Measurements from ENCODE around the gene ITPA. TPM values are rescaled to one million over a fixed set of nuclear protein-coding genes. Genes with fewer than 3 reads are reported as not detected.

Gene ITPA
- total and polyA plus RNA-seq, 2 of the 4 experiments (the other 2 are of a cell fraction) = 32.4 to 49.0 TPM

GRCh38 chr20:3224681-3225421 lies 15.6 kb downstream of the ITPA start:
- H4K20me1 ChIP-seq (ENCODE audit: insufficient read depth, low read length) = no peaks in the 10 kb centered on the region
- H3K36me3 ChIP-seq (ENCODE audit: control insufficient read depth, insufficient read depth, low read length) = peaks cover 26% of the 10 kb centered on the region
- no peaks in the 10 kb centered on the region for H3K4me1 ChIP-seq (ENCODE audit: control insufficient read depth, insufficient read depth, low read length)
- intact Hi-C loops (cut with micrococcal nuclease) (no loop called here), dilution Hi-C loops (cut with HindIII; ENCODE audit: low sequenced_read_pairs, unreplicated experiment) (no loop called here), in situ Hi-C loops (cut with MboI; ENCODE audit: low sequenced_read_pairs) (no loop called here)
- H2BK15ac ChIP-seq (ENCODE audit: low read depth, low read length) = no peak overlapping the region
- no peaks in the 10 kb centered on the region for H3K79me1 ChIP-seq (ENCODE audit: low read depth in 1 of 2, low read length in 2 of 2)
- no TSS peak for BruUV-seq (replicated peaks)
- H2AFZ ChIP-seq (replicated peaks; ENCODE audit: low read length, poor library complexity) = no peak overlapping the region
- ChIA-PET CTCF (no interaction called here), POLR2A (ENCODE audit: unreplicated experiment) (no interaction called here)
- H2AK9ac ChIP-seq (replicated peaks; ENCODE audit: low read depth, low read length, poor library complexity) = no peak overlapping the region
- no peak overlapping the region for H3K18ac ChIP-seq (ENCODE audit: low read depth, low read length)
- H3K9me3 ChIP-seq (ENCODE audit: control insufficient read depth, insufficient read depth, low read length) = no peaks in the 10 kb centered on the region
- H3K4me2 ChIP-seq (ENCODE audit: low read depth, low read length) = no peak overlapping the region
- H4K5ac ChIP-seq (ENCODE audit: low read depth, low read length) = no peak overlapping the region
- no peak overlapping the region for H3K4ac ChIP-seq (ENCODE audit: low read depth, low read length)
- H4K91ac ChIP-seq (ENCODE audit: insufficient read depth, low read depth, low read length) = no peak overlapping the region
- H3K27ac ChIP-seq (ENCODE audit: insufficient read depth, low read length) = no peak overlapping the region
- H3K23ac ChIP-seq (ENCODE audit: low read depth, low read length) = no peak overlapping the region
- H3K9me1 ChIP-seq (ENCODE audit: insufficient read depth, low read length) = no peaks in the 10 kb centered on the region
- TF ChIP-seq RFX5 (IDR thresholded peaks at IDR 0.05; ENCODE audit: low read depth, low read length) (no peak), MAFK (IDR thresholded peaks at IDR 0.05; ENCODE audit: low read depth, low read length) (no peak), RCOR1 (IDR thresholded peaks at IDR 0.05; ENCODE audit: insufficient replicate concordance, low read length) (no peak), MXI1 (IDR thresholded peaks at IDR 0.05; ENCODE audit: borderline replicate concordance, low read depth, low read length) (no peak), CEBPB (IDR thresholded peaks at IDR 0.05; ENCODE audit: low read depth, low read length) (no peak), CHD1 (IDR thresholded peaks at IDR 0.05; ENCODE audit: low read depth, low read length) (no peak), RAD21 (IDR thresholded peaks at IDR 0.05; ENCODE audit: low read length) (no peak), POLR2A (IDR thresholded peaks at IDR 0.05; ENCODE audit: low read depth, low read length) (no peak), SMC3 (IDR thresholded peaks at IDR 0.05; ENCODE audit: low read depth, low read length) (no peak), BHLHE40 (IDR thresholded peaks at IDR 0.05; ENCODE audit: low read depth, low read length) (no peak), FOS (IDR thresholded peaks at IDR 0.05; ENCODE audit: low read depth, low read length) (no peak), NFE2L2 (IDR thresholded peaks at IDR 0.05; ENCODE audit: low read depth, low read length) (no peak), CTCF (conservative IDR thresholded peaks at IDR 0.05; ENCODE audit: low read depth, low read length) (no peak), USF2 (IDR thresholded peaks at IDR 0.05; ENCODE audit: low read depth, low read length) (no peak), MAZ (IDR thresholded peaks at IDR 0.05; ENCODE audit: borderline replicate concordance, low read depth, low read length) (no peak), ELK1 (IDR thresholded peaks at IDR 0.05; ENCODE audit: borderline replicate concordance, low read depth, low read length) (no peak)
- no peak overlapping the region for H4K8ac ChIP-seq (ENCODE audit: low read depth in 2 of 2, low read length in 2 of 2)
- H2BK5ac ChIP-seq (ENCODE audit: low read depth, low read length, poor library complexity, severe bottlenecking) = no peak overlapping the region
- H3K14ac ChIP-seq (replicated peaks; ENCODE audit: low read depth, low read length) = no peak overlapping the region
- no peaks in the 10 kb centered on the region for H3K27me3 ChIP-seq (ENCODE audit: control insufficient read depth, insufficient read depth, low read length)
- no peak overlapping the region for H2BK20ac ChIP-seq (ENCODE audit: low read depth, low read length)
- ATAC-seq (ENCODE audit: low read depth) (no peak), DNase-seq (no peak)
- WGBS, 2 experiments (ENCODE audit: extremely low coverage in 2 of 2, insufficient read length in 1 of 2) = 100% methylated on average over 1 of the region's 8 CpGs; no CpG with 5 or more reads in 1 of the 2 experiments
- H3K4me3 ChIP-seq (ENCODE audit: insufficient read depth, low read depth, low read length) = no peak overlapping the region
- H3K9ac ChIP-seq (ENCODE audit: low read depth, low read length) = no peak overlapping the region
- H3K56ac ChIP-seq (ENCODE audit: extremely low read depth, insufficient read depth, low read length) = no peak overlapping the region
- H2AK5ac ChIP-seq (ENCODE audit: low read depth, low read length) = no peak overlapping the region
- H2BK120ac ChIP-seq (ENCODE audit: low read depth, low read length) = no peak overlapping the region

All from IMR-90 (cell line).